GM12878 (cell line): ENCODE data around the gene CDKL5.

Source experiments
- CTCF ChIP-seq, 3 experiments: IDR thresholded peaks in 2 of 3; conservative IDR thresholded peaks in 1 of 3; 2 replicates each; pipeline ENCODE4 v1.5.1; 2011; ENCODE audit warnings: low read depth in 3 of 3, low read length in 3 of 3, mild to moderate bottlenecking in 3 of 3, control low read depth in 2 of 3, moderate library complexity in 2 of 3, inconsistent platforms in 1 of 3, mixed read lengths in 1 of 3; ENCODE audit not compliant: control insufficient read depth in 2 of 3, insufficient read depth in 1 of 3; ENCODE audit errors: extremely low read depth in 1 of 3
- EP300 ChIP-seq, 2 experiments: fragments of 150-350 bp in 1 of 2; IDR thresholded peaks; 2 replicates each; pipeline ENCODE4 v1.6.1; 2011 to 2012; ENCODE audit warnings: low read depth in 2 of 2, low read length in 2 of 2, borderline replicate concordance in 1 of 2, improper control_type of control experiment in 1 of 2, inconsistent platforms in 1 of 2; ENCODE audit not compliant: control insufficient read depth in 1 of 2
- ESRRA ChIP-seq: IDR thresholded peaks from 2 replicates; pipeline ENCODE4 v1.6.1; 2012; ENCODE audit warnings: mild to moderate bottlenecking, low read length, improper control_type of control experiment
- EZH2 ChIP-seq: IDR thresholded peaks from 2 replicates; pipeline ENCODE4 v1.6.1; 2012; ENCODE audit warnings: low read depth, mild to moderate bottlenecking, control low read depth, inconsistent platforms, low read length, borderline replicate concordance; ENCODE audit not compliant: control insufficient read depth
- MYC ChIP-seq: IDR thresholded peaks from 2 replicates; pipeline ENCODE4 v1.6.1; 2011; ENCODE audit warnings: mild to moderate bottlenecking, low read length, moderate library complexity, inconsistent platforms; ENCODE audit not compliant: insufficient read depth, insufficient replicate concordance, insufficient read length, severe bottlenecking
- POLR2A ChIP-seq: IDR thresholded peaks from 2 replicates; pipeline ENCODE4 v1.6.1; 2011; ENCODE audit warnings: low read depth, mild to moderate bottlenecking, low read length
- SRF ChIP-seq, 2 experiments: IDR thresholded peaks; 2 replicates each; pipeline ENCODE4 v1.6.1; 2011; ENCODE audit warnings: low read depth in 2 of 2, low read length in 2 of 2, mild to moderate bottlenecking in 1 of 2, moderate library complexity in 1 of 2

DNA sequence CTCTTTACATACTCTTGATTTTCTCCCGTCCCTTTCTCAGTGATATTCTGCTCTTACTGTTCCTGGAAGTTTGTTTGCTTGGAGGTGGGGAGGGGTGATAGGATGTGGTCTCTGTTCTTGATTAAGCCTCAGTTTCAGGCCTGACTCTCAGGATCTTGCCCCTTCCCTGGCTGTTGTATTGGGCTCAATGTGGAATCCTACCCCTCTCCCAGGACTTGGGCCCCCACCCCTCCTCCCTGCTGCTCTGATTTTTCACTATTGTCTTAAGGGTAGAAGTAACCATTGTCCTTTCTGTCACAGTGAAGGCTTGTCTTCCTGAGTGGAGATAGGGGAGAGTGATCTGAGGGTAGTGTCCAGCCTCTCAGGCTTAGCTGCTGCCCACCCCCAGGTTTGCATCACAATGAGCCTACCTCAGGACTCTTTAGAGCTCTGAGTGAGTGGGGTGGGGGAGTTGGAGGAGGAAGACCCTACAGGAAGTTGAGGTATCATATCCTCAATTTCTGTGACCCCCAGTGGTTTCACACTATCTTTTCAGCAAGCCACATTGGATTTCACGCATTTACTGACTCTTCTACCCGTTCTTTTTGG is 16.5 kb downstream of the CDKL5 start:
- TF ChIP-seq CTCF (IDR thresholded peaks at IDR 0.05 in 2 of 3, conservative IDR thresholded peaks at IDR 0.05 in 1 of 3; ENCODE audit: control insufficient read depth in 2 of 3, extremely low read depth in 1 of 3, insufficient read depth in 1 of 3, low read depth in 3 of 3, low read length in 3 of 3) (no peak), MYC (no peak), EZH2 (no peak), ESRRA (no peak), EP300 (IDR thresholded peaks at IDR 0.05; ENCODE audit: borderline replicate concordance in 1 of 2, control insufficient read depth in 1 of 2, low read depth in 2 of 2, low read length in 2 of 2) (no peak), POLR2A (no peak), SRF (IDR thresholded peaks at IDR 0.05; ENCODE audit: low read depth in 2 of 2, low read length in 2 of 2) (no peak)
